HG02981 (cell line): ENCODE measurements around the gene SEMA3D.

Experiments used
- ATAC-seq: cut with Tn5 transposase; IDR thresholded peaks from one replicate; pipeline ENCODE4 v1.9.1; 2021; ENCODE audit warnings: mild to moderate bottlenecking, moderate library complexity; ENCODE audit not compliant: unreplicated experiment

SEMA3D gene

GRCh38 chr7:85184599-85185423, 2.0 kb downstream of the SEMA3D start:
- no peak for ATAC-seq

- ATAC-seq, result no peak
Observed at GRCh38 chr7:85183296-85183695, 3.6 kb downstream of the SEMA3D start.

- ATAC-seq, result no peak
Observed at GRCh38 chr7:85178531-85179298, 8.1 kb downstream of the SEMA3D start.

- ATAC-seq, result no peak
Observed at GRCh38 chr7:85177316-85177715, 9.5 kb downstream of the SEMA3D start.

- no peak for ATAC-seq
Observed at GRCh38 chr7:85176197-85176596, 10.7 kb downstream of the SEMA3D start.

- no peak for ATAC-seq
Observed at GRCh38 chr7:85175217-85175616, 11.6 kb downstream of the SEMA3D start.

GRCh38 chr7:85172530-85172941, 14.3 kb downstream of the SEMA3D start:
- no peak for ATAC-seq

- no peak for ATAC-seq
Observed at GRCh38 chr7:85167636-85168035, 19.2 kb downstream of the SEMA3D start.

GRCh38 chr7:85165263-85165662, 21.6 kb downstream of the SEMA3D start:
- no peak for ATAC-seq

GRCh38 chr7:85164376-85164775, 22.5 kb downstream of the SEMA3D start:
- ATAC-seq, result no peak

GRCh38 chr7:85162721-85163120, 24.1 kb downstream of the SEMA3D start:
- ATAC-seq, result no peak

GRCh38 chr7:85160223-85160622, 26.6 kb downstream of the SEMA3D start:
- ATAC-seq, result peak; percentile 84

- no peak for ATAC-seq
Observed at GRCh38 chr7:85159003-85159402, 27.9 kb downstream of the SEMA3D start.

GRCh38 chr7:85156661-85157208, 30.1 kb downstream of the SEMA3D start:
- ATAC-seq, result no peak

- no peak for ATAC-seq
Observed at GRCh38 chr7:85154282-85154937, 32.4 kb downstream of the SEMA3D start.

- no peak for ATAC-seq
Observed at GRCh38 chr7:85153715-85154114, 33.1 kb downstream of the SEMA3D start.

GRCh38 chr7:85150624-85151023, 36.2 kb downstream of the SEMA3D start:
- ATAC-seq, result no peak

GRCh38 chr7:85144771-85145170, 42.1 kb downstream of the SEMA3D start:
- ATAC-seq, result no peak

GRCh38 chr7:85135977-85136376, 50.9 kb downstream of the SEMA3D start:
- ATAC-seq, result no peak

GRCh38 chr7:85133560-85133959, 53.3 kb downstream of the SEMA3D start:
- no peak for ATAC-seq

GRCh38 chr7:85133006-85133405, 53.9 kb downstream of the SEMA3D start:
- no peak for ATAC-seq
